SKM-1 treated with dmso at 0.1 percent for 144 hours (cell line): ENCODE results near the gene CAT.

ENCODE experiments used
- DNase-seq: peaks from one replicate; lab custom pipeline; 2025; ENCODE audit not compliant: unreplicated experiment; lab: John Stamatoyannopoulos, UW

CAT gene

DNA sequence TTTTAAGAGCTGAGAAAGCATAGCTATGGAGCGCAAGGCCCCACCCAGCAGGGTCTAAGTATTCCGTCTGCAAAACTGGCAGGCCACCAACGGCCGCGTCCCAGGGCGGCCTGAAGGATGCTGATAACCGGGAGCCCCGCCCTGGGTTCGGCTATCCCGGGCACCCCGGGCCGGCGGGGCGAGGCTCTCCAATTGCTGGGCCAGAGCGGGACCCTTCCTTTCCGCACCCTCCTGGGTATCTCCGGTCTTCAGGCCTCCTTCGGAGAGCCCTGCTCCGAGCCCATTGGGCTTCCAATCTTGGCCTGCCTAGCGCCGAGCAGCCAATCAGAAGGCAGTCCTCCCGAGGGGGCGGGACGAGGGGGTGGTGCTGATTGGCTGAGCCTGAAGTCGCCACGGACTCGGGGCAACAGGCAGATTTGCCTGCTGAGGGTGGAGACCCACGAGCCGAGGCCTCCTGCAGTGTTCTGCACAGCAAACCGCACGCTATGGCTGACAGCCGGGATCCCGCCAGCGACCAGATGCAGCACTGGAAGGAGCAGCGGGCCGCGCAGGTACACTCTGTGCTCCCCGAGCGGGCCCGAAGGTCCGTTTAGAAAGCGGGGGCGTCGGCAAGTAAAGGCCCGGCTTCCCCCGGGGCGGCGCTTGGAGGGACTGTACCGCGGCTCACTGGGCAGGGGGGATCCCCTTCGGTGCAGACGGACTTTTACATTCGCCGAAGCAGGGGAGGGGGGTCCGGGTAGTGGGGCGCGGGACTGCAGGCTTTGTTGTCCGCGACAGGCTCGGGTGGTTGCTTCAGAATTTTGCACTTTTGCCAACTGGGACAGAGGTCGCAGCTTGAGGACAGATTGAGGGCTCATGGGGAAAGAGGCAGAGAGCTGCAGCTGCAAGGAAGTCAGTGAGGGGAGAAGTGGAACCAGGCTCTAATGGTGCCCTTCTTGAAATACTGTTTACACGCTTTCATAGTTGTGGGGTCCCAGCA, at the start of gene CAT:
Gene CAT, plus strand, starts transcription at position 406 of the 979 bp plus-strand sequence. Its CDS starts 80 bp downstream, at position 486.
- DNase-seq, result peak; percentile 92

- DNase-seq, result no peak
Measured at GRCh38 chr11:34394771-34395300, 43.9 kb upstream of the CAT start.

DNA sequence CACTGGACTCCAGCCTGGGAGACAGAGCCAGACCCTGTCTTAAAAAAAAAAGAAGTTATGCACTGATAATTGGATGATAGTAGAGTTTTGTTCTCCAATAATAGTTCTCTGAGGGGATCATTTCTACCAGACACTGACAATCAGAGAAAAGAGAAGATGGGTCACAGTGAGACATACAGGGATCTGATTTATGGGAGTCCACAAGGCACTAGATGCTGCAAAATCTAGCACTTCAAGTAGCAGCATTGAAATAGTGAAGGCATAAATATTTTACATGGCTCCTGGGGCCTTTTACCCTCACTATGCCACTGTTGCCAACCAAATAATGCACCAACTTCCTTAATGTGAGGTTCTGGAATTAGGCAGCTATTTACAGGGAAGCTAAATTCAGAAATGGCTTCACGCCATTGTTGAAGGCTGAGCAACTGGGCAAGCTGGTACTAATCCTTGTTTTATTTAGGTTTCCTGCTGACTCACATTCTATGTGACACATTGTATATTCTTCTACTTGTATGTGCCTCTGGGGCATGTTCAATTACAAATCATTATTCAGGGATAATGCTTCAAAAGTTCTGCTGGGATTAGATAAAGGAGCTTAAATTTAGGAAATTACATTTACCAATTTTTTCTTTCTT, 42.7 kb upstream of the CAT start:
- DNase-seq, result no peak

- DNase-seq, result no peak
Measured at GRCh38 chr11:34397120-34397519, 41.6 kb upstream of the CAT start.

DNA sequence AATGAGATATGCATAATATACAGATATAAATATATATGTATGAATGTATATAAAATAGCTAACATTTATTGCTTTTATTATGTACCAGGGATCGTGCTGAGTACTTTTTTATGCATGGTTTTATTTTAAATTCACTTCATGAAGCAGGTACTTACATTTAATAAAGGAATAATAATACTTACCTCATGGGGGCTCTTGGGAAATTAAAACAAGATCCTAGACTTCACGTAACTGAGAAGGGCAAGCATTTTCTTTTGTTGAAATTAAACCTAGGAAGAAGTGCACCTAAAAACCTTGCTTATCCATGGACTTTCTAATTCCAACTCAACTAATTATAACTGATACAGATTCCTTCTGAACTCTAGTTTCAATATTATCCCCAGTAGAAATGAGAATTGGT, 40.9 kb upstream of the CAT start:
- no peak for DNase-seq

GRCh38 chr11:34403431-34403830, 35.3 kb upstream of the CAT start:
- no peak for DNase-seq

GRCh38 chr11:34404280-34404679, 34.5 kb upstream of the CAT start:
- no peak for DNase-seq

DNA sequence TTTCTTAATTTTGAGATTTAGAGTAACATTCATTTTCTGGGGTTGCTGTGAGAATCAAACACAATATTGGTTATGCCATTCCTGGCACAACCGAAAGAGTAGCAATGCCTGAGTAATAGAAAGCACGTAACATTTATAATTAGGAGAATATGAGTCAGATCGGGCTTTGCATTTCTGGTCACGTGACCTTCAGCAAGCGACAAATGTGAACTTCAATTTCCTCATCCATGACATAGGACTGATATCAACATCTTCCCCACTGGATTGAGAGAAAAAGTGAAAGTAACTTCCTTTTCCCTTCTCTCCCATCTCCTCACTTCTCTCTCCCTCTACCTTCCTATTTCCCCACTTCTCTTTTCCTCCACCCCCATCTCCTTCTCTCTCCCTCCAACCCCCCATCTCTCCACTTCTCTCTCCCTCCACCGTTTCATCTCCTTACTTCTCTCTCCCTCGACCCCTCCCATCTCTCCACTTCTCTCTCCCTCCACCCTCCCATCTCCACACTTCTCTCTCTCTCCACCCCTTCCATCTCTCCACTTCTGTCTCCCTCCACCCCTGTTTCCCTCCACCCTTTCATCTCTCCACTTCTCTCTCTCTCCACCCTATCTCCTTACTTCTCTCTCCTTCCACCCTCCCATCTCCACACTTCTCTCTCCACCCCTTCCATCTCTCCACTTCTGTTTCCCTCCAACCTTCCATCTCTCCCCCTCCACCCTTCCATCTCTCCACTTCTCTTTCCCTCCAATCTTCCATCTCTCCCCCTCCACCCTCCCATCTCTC, 33.5 kb upstream of the CAT start:
- DNase-seq, result no peak

DNA sequence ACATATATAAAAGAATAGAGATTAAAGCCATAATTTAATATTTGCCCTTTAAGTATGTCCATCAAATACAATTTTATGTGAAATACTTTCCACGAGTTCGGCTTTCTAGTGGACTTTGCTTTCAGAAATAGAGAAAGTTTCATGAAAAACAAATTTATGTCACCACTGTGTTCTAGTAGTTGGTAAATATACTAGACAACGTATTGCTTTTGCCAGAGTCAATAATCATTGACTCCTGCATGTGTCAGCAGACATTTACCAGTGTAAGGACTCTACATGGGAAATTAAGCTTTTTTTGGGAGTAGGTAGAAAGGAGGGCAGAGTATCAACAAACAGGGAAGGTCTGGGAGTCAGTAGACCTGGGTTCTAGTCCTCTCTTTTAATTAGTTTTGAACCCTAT, 32.3 kb upstream of the CAT start:
- no peak for DNase-seq

- DNase-seq, result no peak
Measured at GRCh38 chr11:34407121-34407813, 31.5 kb upstream of the CAT start.

GRCh38 chr11:34408580-34409172, 30.1 kb upstream of the CAT start:
- DNase-seq, result no peak

DNA sequence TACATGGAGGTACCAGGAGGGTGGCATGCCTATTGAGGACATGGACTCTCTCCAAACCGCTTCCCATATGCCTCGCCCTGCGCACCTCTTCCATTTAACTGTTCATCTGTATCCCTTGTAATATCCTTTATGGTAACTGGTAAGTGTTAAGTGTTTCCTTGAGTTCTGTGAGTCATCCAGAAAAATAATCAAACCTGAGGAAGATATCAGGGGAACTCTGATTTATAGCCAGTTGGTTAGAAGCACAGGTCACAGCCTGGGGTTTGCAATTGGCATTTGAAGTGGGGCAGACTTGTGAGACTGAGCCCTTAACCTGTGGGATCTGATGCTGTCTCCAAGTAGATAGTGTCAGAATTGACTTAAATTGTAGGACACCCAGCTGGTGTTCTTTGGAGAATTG, 27.6 kb upstream of the CAT start:
- DNase-seq, result no peak

DNA sequence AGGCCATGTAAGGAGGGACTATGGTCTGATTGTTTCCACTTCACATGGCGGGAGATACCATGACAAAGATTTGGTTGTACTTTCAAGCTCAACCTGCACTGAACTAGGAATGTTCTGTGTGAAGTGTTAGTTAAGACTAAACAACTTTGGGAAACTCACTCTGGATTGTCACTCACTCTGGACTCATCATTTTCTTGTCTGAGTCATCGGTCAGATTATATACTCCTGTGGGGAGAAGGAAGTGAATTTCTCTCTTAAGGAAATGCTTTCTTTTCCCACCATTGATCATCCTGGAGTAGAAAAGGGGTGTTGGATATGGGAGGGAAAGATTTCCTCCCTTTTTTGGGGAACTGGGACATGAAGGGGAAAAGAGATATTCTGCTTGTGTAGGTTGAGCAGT, 26.9 kb upstream of the CAT start:
- DNase-seq, result no peak

GRCh38 chr11:34413263-34413662, 25.5 kb upstream of the CAT start:
- no peak for DNase-seq

DNA sequence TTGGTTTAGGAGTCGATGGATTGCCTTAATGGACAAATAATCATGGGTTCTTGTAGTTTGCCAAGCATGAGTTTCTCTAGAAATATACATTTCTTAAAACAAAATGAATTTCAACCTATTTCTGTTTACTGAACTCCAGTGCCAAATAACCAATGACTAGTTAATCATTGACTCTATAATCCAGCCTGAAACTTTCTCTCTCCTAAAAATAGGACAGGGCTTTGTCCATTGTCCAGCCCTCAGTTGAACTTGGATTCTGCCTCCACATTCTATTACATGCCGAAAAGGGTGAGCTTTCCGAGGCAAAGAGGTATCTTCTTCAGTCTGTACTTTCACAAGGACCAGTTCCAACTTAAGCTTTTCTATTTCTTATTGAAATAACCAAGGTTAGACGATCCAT, 23.2 kb upstream of the CAT start:
- no peak for DNase-seq

DNA sequence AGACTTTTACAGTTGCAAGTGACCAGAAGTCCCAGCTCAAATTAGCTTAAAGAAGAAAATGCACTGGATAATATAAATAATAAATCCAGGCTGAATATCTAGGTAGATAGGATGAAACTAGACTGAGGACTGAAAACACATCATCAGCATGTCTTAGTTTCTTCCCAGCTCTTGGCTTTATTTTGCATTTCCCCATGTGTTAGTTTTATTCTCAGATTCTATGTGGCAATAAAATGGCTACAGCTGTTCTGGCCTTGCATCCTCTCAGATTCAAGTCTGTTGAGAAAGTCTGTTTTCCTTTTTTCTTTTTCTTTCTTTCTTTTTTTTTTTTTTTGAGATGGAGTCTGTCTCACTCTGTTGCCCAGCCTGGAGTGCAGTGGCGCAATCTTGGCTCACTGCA, 22.6 kb upstream of the CAT start:
- no peak for DNase-seq

GRCh38 chr11:34416766-34417165, 22.0 kb upstream of the CAT start:
- DNase-seq, result peak; percentile 76

DNA sequence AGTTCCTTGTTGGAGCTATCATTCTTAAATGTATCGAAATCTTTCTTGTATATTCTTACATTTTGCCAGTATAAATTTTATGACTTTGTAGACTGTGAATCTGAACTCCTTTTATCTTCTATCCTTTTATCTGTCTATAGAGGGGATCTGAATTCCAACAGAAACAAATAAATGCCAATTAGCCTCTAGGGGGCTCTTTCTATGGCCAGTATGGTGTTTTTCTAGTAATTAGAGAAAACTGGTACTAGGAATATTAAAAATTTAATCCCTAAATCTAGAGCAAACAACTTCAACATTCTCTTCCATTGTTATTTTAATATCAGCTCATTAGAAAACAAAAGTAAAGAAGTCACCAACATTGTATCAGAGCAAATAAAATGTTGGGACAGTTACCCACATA, 21.5 kb upstream of the CAT start:
- no peak for DNase-seq

- no peak for DNase-seq
Measured at GRCh38 chr11:34419158-34419557, 19.6 kb upstream of the CAT start.

DNA sequence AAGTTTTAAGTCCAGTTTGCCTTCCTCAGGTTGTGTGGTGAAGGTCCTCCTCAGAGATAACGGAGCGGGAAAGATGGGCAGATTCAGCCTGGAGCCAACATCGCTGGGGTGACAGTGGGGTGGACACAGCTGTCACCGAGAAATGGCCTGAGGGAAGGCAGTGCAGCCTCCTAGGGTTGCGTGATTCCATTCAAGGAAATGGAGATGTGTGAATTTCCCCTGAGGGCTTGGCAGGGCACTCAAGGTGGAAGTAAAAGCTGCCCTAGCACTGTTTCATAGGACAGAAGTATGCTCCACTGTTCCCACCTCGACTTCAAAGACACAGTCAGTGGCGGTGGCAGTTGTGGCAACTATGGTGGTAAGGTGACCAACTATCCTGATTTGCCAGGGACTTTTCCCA, 15.4 kb upstream of the CAT start:
- DNase-seq, result no peak
